22Rv1 (cell line): ENCODE data around the gene RAD51B.

Source experiments
- H3K27ac ChIP-seq: fragments of 450-650 bp; 2 replicates; pipeline ENCODE4 v1.5.1; 2017
- CTCF ChIP-seq: fragments of 450-650 bp; IDR thresholded peaks from 2 replicates; pipeline ENCODE4 v1.5.1; 2017; ENCODE audit warnings: mild to moderate bottlenecking
- ZFX ChIP-seq: fragments of 450-650 bp; IDR thresholded peaks from 2 replicates; pipeline ENCODE4 v1.6.1; 2017; ENCODE audit warnings: antibody characterized with exemption, borderline replicate concordance

Gene RAD51B

GRCh38 chr14:68051146-68051545, 231.6 kb downstream of the RAD51B start:
- TF ChIP-seq ZFX (no peak), CTCF (no peak)
- H3K27ac ChIP-seq, result no peak overlapping the region

- H3K27ac ChIP-seq, result no peak overlapping the region
- TF ChIP-seq CTCF (no peak), ZFX (no peak)
These were observed 240.6 kb downstream of the RAD51B start for GRCh38 chr14:68060198-68060597.

- TF ChIP-seq ZFX, result no peak
- no peak for TF ChIP-seq CTCF
- no peak overlapping the region for H3K27ac ChIP-seq
These were observed 243.1 kb downstream of the RAD51B start for GRCh38 chr14:68062651-68063050.

GRCh38 chr14:68065322-68065721, 245.7 kb downstream of the RAD51B start:
- no peak for TF ChIP-seq ZFX
- TF ChIP-seq CTCF, result no peak
- no peak overlapping the region for H3K27ac ChIP-seq

- H3K27ac ChIP-seq, result no peak overlapping the region
- TF ChIP-seq ZFX, result no peak
- no peak for TF ChIP-seq CTCF
These were observed 255.3 kb downstream of the RAD51B start for GRCh38 chr14:68074765-68075381.

- H3K27ac ChIP-seq, result no peak overlapping the region
- no peak for TF ChIP-seq CTCF
These were observed 255.9 kb downstream of the RAD51B start for GRCh38 chr14:68075382-68076029.

GRCh38 chr14:68076451-68076850, 256.9 kb downstream of the RAD51B start:
- H3K27ac ChIP-seq, result no peak overlapping the region
- TF ChIP-seq ZFX, result no peak
- no peak for TF ChIP-seq CTCF
